ENCODE results near the gene MLNR.

MLNR gene

GRCh38 chr13:49226613-49227012, 6.5 kb downstream of the MLNR start:
- FAIRE-seq: no peak

GRCh38 chr13:49234741-49235140, 14.6 kb downstream of the MLNR start:
- FAIRE-seq: no peak

- no peak for FAIRE-seq
Measured at GRCh38 chr13:49235856-49236431, 15.8 kb downstream of the MLNR start.

- FAIRE-seq: no peak
Measured at GRCh38 chr13:49238621-49239020, 18.5 kb downstream of the MLNR start.

GRCh38 chr13:49240017-49240416, 19.9 kb downstream of the MLNR start:
- FAIRE-seq: no peak

GRCh38 chr13:49241296-49241695, 21.2 kb downstream of the MLNR start:
- no peak for FAIRE-seq

- no peak for FAIRE-seq
Measured at GRCh38 chr13:49245101-49245500, 25.0 kb downstream of the MLNR start.

- no peak for FAIRE-seq
Measured at GRCh38 chr13:49246850-49247642, 26.9 kb downstream of the MLNR start.

- FAIRE-seq: peak; percentile 65
Measured at GRCh38 chr13:49247643-49248621, 27.8 kb downstream of the MLNR start, which contains the start of gene CDADC1. Gene CDADC1 (plus strand): TSS chr13:49247925. CDS start chr13:49248038, 113 bp downstream.

- FAIRE-seq: no peak
Measured at GRCh38 chr13:49248622-49249002, 28.5 kb downstream of the MLNR start.

GRCh38 chr13:49251326-49251725, 31.2 kb downstream of the MLNR start:
- FAIRE-seq: no peak

GRCh38 chr13:49253310-49253709, 33.2 kb downstream of the MLNR start:
- no peak for FAIRE-seq

- no peak for FAIRE-seq
Measured at GRCh38 chr13:49254007-49254406, 33.9 kb downstream of the MLNR start.

GRCh38 chr13:49256841-49257240, 36.7 kb downstream of the MLNR start:
- FAIRE-seq: peak; percentile 58

GRCh38 chr13:49258089-49258796, 38.1 kb downstream of the MLNR start:
- no peak for FAIRE-seq

- FAIRE-seq: no peak
Measured at GRCh38 chr13:49259586-49259985, 39.4 kb downstream of the MLNR start.

- FAIRE-seq: no peak
Measured at GRCh38 chr13:49262634-49263033, 42.5 kb downstream of the MLNR start.

- FAIRE-seq: no peak
Measured at GRCh38 chr13:49265822-49266221, 45.7 kb downstream of the MLNR start.

GRCh38 chr13:49271264-49271663, 51.1 kb downstream of the MLNR start:
- FAIRE-seq: no peak

All from islet of Langerhans (tissue), 1 donor.